ENCODE measurements around the gene AVPR2.

AVPR2 gene

DNA sequence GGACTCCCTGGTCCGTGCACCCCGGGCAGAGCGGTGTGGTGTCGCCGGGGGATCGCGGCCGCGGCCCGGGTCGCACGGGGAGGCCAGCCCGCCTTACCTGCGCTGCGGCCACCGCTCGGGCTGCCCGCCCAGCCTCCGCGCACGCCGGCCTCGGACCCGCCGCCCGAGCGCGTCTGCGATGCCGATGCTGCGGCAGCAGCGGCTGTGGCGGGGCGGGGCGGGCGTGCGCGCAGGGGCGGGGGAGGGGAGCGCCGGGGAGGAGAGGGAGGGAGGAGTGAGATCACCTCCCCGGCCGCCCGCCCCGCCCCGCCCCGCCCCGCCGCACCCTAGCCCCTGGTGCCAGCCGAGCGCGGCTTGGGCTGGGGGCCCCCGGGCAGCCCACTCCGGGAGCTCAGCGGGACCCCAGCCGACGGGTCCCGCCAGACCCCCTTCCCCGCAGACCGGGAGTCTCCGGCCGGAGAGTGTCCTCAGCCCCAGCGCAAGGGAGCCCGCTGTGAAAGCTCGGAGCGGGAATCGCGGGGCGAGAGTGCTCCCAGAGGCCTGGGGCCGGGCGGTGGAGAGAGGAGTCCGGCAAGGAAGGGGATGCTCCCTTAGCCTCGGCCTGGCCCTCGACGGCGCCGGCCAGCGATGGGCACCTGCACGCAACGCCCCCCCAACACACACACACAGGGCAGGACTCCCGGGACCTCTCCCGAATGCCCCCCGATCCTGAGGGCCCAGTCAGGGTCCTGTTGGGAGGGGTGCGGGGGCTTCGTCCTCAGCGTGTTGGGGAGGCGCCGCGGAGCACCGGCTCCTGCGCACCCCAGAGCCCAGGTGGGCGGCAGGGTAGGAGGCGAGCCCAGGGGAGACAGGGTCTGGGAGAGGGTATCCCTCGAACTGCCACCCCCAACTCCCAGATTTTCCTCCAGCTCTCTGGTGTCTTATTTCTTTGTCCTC is 18.2 kb upstream of the AVPR2 start, which contains the start of gene L1CAM:
L1CAM (minus strand) TSS at position 206 of the 936 bp plus-strand sequence. CDS start 10,337 bp downstream, outside the sequence.
- DNase-seq (ENCODE audit: low read depth), result no peak

- no peak for DNase-seq (ENCODE audit: low read depth)
Observed at GRCh38 chrX:153886915-153887314, 17.6 kb upstream of the AVPR2 start.

DNA sequence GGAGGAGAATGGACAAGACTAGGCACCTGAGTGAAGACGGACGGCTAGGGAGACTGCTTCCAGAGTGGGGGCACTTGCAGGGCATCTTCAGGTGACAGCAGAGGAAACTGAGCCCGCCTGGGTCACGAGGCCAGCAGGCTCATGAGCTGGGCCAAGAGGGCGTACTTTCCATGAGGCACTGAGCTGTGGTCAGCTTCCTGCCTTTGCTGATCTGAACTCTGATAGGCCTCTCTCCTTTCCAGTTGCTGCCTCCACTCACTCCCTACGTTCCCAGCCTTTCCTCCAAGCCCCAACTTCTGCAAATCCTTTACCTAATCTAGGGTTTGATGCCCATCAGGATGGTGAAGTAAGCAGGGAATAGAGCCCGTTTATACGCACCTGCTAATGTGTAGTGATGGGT is 17.1 kb upstream of the AVPR2 start:
- DNase-seq (ENCODE audit: low read depth), result no peak

GRCh38 chrX:153888344-153888743 is 16.1 kb upstream of the AVPR2 start:
- DNase-seq (ENCODE audit: low read depth), result no peak

- DNase-seq (ENCODE audit: low read depth), result no peak
Observed at GRCh38 chrX:153889123-153889522, 15.3 kb upstream of the AVPR2 start.

GRCh38 chrX:153897899-153898298 is 6.6 kb upstream of the AVPR2 start:
- no peak for DNase-seq (ENCODE audit: low read depth)

DNA sequence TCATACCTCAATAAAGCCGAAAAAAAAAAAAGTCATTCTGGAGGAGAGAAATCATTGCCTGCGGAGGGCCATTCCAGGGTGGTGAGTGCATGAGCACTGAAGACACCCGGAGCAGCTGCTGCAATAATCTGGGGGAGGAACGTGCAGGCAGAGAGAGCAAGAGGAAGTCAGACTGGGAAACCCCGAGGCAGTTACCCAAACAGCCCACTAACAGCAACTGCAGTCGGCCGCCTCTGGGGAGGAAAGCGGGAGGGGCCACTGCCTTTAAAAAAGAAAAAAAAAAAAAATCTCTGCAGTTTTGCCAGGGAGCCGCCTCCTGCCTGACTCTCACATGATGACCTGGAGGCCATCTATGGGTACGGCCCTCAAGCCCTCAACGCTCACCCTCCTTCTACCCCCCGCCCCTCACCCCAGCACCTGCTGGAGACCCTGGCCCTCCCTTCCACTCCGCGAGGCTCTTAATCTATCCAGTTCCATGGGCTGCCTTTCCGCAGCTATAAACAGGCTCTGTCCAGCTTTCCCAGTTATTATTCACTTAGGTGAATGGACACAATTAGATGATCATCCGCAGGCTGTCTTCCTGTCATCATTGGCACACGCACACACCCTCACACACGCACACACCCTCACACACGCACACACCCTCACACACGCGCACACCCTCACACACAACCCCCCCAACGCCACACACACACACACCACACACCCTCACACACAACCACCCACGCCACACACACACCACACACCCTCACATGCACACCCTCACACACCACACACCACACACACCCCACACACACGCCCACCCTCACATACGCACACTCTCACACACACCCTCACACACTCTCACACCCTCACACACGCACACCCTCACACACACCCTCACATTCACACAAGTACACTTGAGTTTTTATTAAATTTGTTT is 3.4 kb upstream of the AVPR2 start:
- no peak for DNase-seq (ENCODE audit: low read depth)

DNA sequence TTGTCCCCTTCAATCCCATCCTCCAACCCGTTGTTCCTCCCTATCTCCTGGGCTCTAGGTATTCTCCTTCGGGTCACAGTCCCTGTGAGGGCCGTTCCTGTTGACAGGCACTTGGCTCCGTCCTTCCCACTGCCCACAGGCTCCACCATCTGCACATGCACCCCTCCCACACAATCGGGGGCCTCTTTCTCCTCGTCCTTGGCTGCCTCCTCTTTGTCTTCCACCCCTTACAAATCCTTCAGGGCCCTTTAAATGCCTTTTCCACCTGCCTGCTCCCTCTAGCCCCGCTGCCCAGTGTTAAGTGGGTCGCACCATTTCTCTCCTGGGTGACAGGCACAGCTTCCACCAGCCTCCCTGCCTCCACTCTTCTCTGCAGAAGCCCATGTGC is 2.7 kb upstream of the AVPR2 start:
- no peak for DNase-seq (ENCODE audit: low read depth)

GRCh38 chrX:153902385-153902784 is 2.1 kb upstream of the AVPR2 start:
- DNase-seq (ENCODE audit: low read depth), result no peak

DNA sequence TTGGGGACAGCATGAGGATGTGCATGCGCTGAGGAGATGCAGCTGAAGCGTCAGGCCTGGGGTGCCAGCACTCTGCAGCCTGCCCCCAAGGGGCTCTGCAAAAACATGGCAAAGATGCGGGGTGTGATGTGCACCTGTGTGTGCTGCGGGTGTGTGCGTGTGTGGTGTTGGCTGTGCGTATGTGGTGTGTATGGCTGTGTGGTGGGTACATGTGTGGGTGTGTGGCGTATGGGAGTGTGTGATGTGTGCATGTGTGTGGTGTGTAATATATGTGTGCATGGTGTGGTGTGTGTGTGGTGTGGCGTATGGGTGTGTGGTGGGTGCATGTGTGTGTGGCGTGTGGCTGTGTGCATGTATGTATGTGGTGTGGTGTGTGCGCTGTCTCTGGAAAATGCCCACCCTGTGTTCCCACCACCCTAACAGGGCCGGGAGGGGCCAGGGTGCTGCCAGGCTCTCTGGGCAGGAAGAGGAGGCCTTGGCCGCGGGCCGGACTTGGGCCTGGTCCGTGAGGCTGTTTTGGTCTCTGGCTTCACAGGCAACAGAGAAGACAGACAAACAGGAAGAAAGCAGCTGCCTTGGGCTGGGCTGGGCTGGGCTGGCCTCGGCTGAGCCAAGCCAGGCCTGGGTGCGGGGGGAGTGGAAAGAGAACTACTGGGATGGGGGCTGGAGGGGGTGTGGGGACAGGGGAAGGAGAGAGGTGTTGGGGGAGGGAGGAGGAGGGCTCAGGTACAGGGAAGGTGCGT is 1.1 kb upstream of the AVPR2 start:
- no peak for DNase-seq (ENCODE audit: low read depth)

GRCh38 chrX:153905481-153906095 is 1.1 kb downstream of the AVPR2 start:
- DNase-seq (ENCODE audit: low read depth), result no peak

DNA sequence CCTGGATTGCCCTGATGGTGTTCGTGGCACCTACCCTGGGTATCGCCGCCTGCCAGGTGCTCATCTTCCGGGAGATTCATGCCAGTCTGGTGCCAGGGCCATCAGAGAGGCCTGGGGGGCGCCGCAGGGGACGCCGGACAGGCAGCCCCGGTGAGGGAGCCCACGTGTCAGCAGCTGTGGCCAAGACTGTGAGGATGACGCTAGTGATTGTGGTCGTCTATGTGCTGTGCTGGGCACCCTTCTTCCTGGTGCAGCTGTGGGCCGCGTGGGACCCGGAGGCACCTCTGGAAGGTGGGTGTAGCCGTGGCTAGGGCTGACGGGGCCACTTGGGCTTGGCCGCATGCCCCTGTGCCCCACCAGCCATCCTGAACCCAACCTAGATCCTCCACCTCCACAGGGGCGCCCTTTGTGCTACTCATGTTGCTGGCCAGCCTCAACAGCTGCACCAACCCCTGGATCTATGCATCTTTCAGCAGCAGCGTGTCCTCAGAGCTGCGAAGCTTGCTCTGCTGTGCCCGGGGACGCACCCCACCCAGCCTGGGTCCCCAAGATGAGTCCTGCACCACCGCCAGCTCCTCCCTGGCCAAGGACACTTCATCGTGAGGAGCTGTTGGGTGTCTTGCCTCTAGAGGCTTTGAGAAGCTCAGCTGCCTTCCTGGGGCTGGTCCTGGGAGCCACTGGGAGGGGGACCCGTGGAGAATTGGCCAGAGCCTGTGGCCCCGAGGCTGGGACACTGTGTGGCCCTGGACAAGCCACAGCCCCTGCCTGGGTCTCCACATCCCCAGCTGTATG is 1.8 kb downstream of the AVPR2 start:
- DNase-seq (ENCODE audit: low read depth), result no peak

- no peak for DNase-seq (ENCODE audit: low read depth)
Observed at GRCh38 chrX:153907456-153907855, 3.0 kb downstream of the AVPR2 start.

GRCh38 chrX:153908219-153908860 is 3.9 kb downstream of the AVPR2 start:
- DNase-seq (ENCODE audit: low read depth), result no peak

GRCh38 chrX:153909024-153909979 is 4.8 kb downstream of the AVPR2 start:
- no peak for DNase-seq (ENCODE audit: low read depth)

DNA sequence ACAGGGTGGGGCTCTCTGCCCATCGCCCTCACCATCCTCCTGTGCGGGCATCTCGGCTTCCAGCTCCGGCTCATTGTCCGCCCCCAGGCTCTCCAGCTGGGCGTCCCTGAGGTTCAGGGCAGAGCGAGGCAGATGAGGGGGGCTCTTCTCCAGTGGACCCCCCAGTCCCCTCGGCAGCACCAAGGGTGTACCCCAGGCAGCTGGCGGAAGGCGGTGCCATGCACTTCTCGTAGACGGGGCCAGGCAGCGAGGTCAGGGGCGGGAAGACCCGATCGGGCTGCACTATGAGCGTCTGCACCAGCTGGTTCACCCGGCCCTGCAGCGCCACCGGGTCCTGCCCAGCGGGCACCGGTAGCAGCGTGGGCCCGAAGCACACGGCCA is 5.5 kb downstream of the AVPR2 start:
- no peak for DNase-seq (ENCODE audit: low read depth)

DNA sequence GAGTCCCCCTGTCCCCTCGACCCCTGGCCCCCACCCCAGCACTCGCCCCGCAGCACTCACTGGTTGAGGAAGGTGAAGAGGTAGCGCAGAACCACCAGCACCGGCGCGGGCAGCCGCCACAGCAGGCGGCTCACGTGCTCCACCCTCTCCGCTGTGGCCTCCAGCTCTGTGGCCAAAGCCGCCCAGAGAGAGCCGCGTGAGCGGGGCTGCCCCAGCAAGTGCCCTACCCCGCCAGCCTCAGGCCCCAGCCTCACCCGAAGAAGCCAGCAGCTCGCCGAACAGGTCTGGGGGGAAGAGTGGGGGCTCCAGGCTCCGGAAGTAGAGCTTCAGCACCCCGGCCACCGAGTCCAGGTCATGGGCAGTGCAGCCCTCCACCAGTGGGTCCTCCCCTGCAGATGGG is 6.0 kb downstream of the AVPR2 start:
- DNase-seq (ENCODE audit: low read depth), result no peak

DNA sequence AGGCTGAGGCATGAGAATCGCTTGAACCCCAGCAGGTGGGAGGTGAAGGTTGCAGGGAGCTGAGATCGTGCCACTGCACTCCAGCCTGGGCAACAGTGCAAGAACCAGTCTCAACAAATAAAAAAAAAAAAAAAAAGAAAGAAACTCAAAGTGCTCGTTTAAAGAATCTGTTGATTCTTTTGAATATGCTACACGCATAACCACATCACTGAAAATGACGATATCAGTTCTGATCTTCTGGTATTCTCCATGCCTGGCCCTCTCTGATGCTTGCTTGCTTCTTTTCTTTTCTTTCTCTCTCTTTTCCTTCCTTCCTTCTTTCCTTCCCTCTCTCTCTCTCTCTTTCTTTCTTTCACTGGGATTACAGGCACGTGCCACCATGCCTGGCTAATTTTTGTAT is 7.3 kb downstream of the AVPR2 start:
- DNase-seq (ENCODE audit: low read depth), result no peak

GRCh38 chrX:153913211-153913610 is 8.7 kb downstream of the AVPR2 start:
- DNase-seq (ENCODE audit: low read depth), result no peak

Measured in stimulated activated CD8-positive, alpha-beta memory T cell treated with anti-CD3 and anti-CD28 coated beads, Interleukin-15, amount 100 ng/mL, for 1 hour (primary cell).